ENCODE data around the gene FBXO33.
"Not testable (repeated sequence)": the region's sequence is repeated elsewhere in the genome, so short reads cannot be mapped to it uniquely, and the experiment has no call there.

FBXO33 gene

GRCh38 chr14:39372656-39373055, 59.6 kb downstream of the FBXO33 start:
- no peak for DNase-seq (ENCODE audit: low spot score)

GRCh38 chr14:39370415-39370814, 61.8 kb downstream of the FBXO33 start:
- no peak for DNase-seq (ENCODE audit: low spot score)

GRCh38 chr14:39369029-39369428, 63.2 kb downstream of the FBXO33 start:
- no peak for DNase-seq (ENCODE audit: low spot score)

GRCh38 chr14:39368261-39368959, 63.8 kb downstream of the FBXO33 start:
- peak; percentile 49 for DNase-seq (ENCODE audit: low spot score)

GRCh38 chr14:39367387-39367751, 64.9 kb downstream of the FBXO33 start:
- no peak for DNase-seq (ENCODE audit: low spot score)

- no peak for DNase-seq (ENCODE audit: low spot score)
Observed at GRCh38 chr14:39366460-39367386, 65.5 kb downstream of the FBXO33 start.

- DNase-seq (ENCODE audit: low spot score) = no peak
Observed at GRCh38 chr14:39365354-39365753, 66.9 kb downstream of the FBXO33 start.

GRCh38 chr14:39364509-39364908, 67.7 kb downstream of the FBXO33 start:
- no peak for DNase-seq (ENCODE audit: low spot score)

GRCh38 chr14:39361556-39361955, 70.7 kb downstream of the FBXO33 start:
- not testable (repeated sequence) for DNase-seq (ENCODE audit: low spot score)

GRCh38 chr14:39360316-39360715, 71.9 kb downstream of the FBXO33 start:
- no peak for DNase-seq (ENCODE audit: low spot score)

GRCh38 chr14:39359069-39359468, 73.2 kb downstream of the FBXO33 start:
- DNase-seq (ENCODE audit: low spot score) = not testable (repeated sequence)

- DNase-seq (ENCODE audit: low spot score) = no peak
Observed at GRCh38 chr14:39351708-39352107, 80.5 kb downstream of the FBXO33 start.

- no peak for DNase-seq (ENCODE audit: low spot score)
Observed at GRCh38 chr14:39350866-39351265, 81.4 kb downstream of the FBXO33 start.
